ENCODE results near the gene PRC1.

The PRC1 gene

DNA sequence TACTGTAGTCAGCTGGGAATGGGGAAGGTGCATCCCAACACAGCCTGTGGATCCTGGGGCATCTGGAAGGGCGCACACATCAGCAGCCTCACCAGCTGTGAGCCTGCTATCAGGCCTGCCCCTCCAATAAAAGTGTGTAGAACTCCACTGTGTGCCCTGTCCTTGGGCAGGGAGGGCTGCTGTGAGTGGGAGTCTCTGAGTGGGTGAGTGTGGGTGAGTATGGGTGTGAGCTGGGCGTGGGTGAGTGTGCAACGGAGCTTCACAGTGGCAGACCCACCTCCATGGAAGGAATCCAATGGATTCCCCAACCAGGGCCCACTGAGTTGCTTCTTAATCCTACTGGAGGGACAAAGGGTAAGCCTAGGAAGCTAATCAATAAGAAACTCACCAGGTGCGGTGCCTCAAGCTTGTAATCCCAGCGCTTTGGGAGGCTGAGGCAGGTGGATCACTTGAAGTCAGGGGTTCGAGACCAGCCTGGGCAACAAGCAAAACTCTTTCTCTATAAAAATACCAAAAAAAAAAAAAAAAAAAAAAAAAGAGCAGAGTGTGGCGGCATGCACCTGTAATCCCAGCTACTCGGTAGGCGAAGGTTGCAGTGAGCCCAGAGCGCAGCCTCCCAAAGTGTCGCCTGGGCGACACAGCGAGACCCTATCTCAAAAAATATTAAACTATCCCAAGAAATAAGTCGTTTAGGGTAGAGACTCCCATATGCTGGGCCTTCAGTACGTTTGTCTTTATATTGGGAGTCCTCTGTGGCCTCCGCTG, 40.2 kb downstream of the PRC1 start:
- no peak for DNase-seq

DNA sequence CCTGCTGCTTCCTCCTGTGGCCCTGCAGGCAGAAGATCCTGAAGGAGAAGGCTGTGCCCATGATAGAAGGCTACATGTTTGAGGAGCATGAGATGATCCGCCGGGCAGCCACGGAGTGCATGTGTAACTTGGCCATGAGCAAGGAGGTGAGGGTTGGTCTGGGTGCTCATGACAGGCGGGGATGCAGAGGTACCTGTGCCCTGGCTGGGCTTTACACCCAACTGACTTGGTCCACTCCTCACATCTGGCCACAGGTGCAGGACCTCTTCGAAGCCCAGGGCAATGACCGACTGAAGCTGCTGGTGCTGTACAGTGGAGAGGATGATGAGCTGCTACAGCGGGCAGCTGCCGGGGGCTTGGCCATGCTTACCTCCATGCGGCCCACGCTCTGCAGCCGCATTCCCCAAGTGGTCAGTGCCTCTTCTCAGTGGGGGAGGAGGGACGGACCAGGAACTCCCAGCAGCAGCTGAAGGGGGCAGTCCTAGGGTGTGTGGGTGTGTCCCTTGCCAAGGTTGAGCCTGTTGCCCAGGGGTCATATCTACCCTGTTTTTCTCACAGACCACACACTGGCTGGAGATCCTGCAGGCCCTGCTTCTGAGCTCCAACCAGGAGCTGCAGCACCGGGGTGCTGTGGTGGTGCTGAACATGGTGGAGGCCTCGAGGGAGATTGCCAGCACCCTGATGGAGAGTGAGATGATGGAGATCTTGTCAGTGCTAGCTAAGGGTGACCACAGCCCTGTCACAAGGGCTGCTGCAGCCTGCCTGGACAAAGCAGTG, 41.2 kb downstream of the PRC1 start:
- DNase-seq, result no peak

DNA sequence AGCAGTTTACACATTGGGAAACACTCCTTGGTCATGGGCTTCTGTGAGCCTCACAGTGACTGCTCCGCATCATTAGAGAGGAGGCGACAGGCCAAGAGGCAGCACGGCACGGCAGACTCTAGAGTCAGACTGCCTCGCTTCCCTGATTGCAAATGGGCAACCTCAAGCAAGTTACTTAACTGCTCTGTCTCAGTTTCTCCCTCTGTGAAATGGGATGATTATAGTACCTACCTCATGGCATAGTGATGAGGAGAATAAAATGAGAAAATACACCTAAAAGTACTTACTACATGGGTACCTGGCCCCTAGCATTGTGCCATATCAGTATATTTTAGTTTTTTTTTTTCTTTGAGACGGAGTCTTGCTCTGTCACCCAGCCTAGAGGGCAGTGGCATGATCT, 43.7 kb downstream of the PRC1 start:
- no peak for DNase-seq

DNA sequence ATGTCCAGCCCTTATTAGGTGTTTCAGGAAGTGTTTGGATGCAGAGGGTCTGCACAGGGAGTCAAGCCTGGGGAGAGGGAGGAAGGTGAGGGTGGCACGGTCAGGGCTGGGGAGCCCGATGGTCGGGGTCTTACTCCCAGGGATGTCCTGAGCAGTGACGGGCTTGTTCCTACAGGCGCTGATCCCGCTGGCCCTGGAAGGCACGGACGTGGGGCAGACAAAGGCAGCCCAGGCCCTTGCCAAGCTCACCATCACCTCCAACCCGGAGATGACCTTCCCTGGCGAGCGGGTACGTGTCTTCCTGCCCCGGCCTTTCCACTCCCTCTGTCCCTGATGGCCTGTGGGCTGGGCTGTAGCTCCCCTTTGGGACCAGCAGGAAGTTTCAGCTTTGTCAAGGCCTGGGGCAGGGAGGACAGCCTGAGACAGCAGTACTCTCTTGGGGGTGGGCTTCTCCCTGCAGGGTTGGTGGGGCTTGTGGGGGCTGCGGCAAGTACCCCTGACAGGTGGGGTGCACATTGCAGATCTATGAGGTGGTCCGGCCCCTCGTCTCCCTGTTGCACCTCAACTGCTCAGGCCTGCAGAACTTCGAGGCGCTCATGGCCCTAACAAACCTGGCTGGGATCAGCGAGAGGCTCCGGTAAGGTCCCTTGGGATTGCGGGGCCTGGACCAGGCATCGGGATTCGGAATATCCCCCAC, 44.2 kb downstream of the PRC1 start:
- DNase-seq, result no peak

DNA sequence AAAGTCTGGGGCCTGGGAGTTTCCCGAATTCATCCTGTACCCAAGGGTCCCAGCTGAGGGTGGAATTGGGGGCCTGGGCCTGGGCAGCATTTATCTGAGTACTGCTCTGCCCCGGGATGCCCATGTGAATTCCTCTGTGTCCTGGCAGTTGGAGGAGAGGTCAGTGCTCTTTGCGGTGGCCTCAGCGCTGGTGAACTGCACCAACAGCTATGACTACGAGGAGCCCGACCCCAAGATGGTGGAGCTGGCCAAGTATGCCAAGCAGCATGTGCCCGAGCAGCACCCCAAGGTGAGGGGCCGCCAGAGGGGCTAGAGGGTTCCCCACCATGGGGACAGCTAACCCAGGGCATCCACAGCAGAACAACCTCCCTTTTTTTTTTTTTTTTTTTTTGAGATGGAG, 45.8 kb downstream of the PRC1 start:
- DNase-seq, result no peak

DNA sequence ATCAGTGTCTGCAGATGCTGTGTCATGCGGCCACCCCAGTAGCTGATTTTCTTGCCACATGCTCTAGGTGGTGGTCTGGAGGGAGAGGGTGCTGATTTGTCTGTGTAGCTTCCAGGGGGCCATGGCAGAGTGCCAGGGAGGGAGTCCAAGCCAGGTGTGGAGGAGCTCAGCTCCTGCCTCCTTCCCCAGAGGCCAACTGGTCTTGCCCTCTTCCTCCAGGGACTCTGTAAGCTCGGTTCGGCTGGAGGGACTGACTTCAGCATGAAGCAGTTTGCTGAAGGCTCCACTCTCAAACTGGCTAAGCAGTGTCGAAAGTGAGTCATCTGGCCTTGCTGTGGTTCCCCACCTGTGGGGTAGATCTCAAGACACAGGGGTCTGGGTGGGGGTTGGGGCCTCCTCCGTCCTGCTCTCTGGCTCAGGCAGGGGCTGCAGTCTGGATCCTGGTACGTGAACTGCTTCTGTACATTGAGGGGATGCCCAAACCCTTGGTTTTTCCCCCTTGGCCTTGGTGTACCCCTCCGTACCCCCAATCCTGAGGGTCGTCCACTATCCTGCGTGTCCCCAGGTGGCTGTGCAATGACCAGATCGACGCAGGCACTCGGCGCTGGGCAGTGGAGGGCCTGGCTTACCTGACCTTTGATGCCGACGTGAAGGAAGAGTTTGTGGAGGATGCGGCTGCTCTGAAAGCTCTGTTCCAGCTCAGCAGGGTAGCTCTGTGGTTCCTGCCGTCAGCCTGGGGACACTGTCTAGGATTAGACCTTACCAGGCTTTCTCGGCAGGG, 46.6 kb downstream of the PRC1 start:
- DNase-seq, result no peak

DNA sequence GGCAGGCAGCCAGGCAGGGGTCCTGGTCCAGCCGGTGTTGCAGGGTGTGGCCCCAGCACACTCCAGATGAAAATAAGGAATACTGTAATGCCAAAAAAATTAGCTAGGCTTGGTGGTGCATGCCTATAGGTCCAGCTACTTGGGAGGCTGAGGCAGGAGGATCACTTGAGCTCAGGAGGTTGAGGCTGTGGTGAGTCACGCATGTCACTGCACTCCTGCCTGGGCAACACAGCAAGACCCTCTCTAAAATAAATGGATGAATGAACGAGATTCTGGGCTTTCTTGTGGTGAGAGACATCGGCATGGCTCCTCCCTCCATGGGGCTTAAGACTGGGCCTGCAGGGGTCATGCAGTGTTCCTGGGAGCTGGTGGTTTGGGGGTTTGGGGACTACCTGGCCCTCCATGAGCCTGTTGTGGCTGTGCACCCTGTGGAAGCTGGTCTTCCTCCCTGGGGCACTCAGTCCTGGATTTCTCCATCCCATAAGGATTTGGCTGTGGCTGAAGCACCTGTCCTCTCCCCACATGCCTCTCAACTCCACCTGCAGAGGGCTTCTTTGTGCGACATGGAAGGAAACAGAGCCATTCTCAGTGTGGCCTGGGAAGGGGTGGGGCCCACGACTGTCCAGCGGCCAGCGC, 47.3 kb downstream of the PRC1 start:
- DNase-seq, result no peak

DNA sequence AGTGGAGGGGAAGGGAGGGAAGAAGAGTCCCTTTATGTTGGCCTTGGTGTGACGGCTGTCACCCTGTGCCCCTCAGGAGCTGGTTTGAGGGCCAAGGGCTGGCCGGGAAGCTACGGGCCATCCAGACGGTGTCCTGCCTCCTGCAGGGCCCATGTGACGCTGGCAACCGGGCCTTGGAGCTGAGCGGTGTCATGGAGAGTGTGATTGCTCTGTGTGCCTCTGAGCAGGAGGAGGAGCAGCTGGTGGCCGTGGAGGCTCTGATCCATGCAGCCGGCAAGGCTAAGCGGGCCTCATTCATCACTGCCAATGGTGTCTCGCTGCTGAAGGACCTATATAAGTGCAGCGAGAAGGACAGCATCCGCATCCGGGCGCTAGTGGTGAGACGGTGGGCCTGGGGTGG, 47.8 kb downstream of the PRC1 start:
- DNase-seq, result no peak

DNA sequence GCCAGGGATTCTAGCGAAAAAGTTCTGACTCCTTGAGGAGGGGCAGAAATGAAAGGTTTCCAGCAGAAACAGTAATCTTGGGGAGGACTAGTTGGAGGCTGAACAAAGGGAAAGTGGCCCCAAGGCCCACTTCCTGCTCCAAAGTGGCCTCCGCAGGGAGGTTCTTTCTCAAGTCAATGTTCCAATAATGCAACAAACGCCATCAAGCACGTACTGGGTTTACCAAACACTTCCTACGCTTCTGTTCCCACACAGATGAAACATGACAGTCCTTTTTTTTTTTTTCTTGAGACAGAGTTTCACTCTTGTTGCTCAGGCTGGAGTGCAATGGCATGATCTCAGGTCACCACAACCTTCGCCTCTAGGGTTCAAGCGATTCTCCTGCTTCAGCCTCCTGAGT, 49.2 kb downstream of the PRC1 start:
- no peak for DNase-seq

DNA sequence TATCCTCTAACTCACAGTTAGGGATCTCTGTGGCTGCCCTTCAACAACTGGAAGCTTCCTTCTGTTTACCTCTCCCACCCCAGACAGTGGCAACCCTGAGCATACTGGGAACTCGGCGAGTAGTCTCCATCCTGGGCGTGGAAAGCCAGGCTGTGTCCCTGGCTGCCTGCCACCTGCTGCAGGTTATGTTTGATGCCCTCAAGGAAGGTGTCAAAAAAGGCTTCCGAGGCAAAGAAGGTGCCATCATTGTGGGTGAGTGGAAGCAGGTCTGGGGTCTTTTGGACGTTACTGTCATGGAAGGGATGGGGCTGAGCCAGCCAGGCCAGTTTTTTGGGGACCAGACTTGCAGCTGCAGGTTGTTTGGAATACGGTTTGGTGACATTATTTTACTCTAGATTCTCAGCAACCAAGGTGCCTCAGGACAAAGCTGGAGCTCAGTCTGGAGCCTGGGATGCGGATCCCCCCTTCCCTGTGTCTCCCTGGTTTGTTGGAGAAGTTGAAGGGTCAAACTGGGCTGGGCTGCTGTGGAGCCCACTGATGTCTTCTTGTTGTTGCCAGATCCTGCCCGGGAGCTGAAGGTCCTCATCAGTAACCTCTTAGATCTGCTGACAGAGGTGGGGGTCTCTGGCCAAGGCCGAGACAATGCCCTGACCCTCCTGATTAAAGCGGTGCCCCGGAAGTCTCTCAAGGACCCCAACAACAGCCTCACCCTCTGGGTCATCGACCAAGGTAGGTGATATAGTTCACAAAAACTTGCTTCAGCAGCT, 51.8 kb downstream of the PRC1 start:
- DNase-seq, result no peak

DNA sequence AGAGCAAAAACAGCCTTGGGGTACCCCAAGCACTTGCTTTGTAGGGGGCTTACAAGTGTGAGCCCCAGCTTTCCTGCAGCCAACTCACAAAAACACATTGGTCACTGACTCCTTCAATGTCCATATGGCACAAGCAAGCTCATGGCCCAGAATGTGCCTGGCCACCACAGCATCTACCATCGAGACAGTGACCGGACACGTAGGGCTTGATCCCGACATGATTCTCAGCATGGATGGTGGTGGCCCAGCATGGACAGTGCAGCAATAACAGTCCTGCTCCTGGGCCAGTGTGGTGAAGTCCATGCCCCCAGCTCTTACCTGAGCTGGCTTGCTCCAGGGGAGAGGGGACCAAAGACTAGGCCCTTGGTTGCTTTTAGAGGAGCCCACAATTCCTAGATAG, 53.3 kb downstream of the PRC1 start:
- no peak for DNase-seq

DNA sequence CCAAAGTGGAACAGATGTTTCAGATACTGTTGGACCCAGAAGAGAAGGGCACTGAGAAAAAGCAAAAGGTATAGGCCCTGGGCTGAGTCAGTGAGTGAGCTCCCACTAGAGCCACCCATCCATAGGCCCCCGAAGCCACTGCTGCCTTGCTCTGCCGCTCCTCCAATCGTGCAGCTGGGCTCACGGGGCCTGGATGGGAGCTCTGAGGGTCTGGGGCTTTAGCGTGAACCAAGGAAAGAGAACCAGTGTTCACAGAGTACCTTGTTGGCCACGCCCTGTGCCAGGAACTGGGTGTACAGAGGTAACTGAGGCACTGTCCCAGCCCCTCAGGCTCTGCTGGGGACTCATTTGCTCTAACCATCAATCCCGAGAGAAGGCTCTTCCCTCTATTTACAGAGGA, 54.6 kb downstream of the PRC1 start:
- no peak for DNase-seq

DNA sequence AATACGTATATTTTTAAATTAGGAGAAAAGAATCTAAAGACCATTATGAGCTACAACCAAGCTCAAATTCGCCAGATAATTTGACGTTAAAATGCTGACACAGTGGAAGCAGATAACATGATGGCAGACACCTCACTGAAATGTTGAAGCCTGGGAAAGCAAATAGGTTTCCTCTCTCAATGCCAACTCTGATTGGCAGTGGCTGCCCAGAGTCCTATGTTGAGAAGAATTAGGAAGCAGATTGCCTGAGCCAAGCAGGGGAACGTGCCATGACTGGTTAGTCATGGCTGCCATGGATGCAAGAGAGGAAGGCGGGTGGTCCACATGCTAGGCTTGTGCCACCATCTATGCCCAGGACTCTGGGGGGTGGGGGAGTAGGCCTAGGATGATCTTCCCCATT, 56.1 kb downstream of the PRC1 start:
- no peak for DNase-seq

DNA sequence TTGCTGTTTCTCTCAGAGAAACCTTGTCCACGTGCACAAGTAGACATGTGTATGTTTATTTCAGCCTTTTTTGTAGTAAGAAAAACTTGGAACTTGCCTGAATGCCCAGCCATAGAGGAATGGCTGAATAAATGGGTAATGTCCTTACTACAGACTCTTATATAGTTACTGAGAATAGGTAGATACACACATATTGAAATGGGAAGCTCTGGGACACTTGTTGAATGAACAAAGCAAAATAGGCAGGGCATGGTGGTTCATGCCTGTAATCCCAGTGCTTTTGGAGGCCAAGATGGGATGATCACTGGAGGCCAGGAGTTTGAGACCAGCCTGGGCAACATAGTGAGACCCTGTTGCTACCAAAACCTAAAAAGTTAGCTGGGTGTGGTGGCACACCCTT, 57.5 kb downstream of the PRC1 start:
- no peak for DNase-seq

DNA sequence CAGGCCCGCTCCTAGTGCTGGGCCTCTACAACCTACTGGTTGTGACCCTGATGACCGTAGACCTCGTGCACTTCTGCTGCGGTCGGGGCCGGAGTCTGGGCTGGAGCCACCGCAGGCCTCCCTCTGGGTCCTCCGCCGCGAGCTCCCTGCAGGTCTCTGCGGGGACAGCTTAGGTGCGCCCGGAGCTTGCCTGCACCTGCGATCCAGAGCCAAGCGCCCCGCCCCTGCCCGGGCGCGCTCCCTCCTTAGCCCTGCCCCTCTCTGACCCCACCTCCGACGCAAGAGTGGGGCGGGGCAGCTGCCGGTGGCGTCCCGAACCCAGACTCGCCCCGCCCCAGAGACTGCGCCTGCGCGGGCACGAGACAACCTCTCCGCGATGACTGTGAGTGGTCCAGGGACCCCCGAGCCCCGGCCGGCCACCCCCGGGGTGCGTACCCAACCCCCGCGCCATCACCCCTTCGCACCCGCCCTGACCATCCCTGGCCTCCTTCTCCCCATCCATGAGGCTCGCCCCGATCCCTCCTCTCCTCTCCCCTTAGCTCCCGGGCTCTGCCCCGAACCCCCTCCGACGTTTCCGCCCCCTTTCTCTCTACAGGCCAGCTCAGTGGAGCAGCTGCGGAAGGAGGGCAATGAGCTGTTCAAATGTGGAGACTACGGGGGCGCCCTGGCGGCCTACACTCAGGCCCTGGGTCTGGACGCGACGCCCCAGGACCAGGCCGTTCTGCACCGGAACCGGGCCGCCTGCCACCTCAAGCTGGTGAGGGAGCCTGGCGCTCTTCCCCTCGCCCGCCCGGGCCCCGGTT, 59.2 kb downstream of the PRC1 start, which contains the start of gene UNC45A:
UNC45A (plus strand) TSS at position 337 of the 803 bp plus-strand sequence; CDS start at position 377, 40 bp downstream.
- peak; percentile 97 to 98 for DNase-seq

DNA sequence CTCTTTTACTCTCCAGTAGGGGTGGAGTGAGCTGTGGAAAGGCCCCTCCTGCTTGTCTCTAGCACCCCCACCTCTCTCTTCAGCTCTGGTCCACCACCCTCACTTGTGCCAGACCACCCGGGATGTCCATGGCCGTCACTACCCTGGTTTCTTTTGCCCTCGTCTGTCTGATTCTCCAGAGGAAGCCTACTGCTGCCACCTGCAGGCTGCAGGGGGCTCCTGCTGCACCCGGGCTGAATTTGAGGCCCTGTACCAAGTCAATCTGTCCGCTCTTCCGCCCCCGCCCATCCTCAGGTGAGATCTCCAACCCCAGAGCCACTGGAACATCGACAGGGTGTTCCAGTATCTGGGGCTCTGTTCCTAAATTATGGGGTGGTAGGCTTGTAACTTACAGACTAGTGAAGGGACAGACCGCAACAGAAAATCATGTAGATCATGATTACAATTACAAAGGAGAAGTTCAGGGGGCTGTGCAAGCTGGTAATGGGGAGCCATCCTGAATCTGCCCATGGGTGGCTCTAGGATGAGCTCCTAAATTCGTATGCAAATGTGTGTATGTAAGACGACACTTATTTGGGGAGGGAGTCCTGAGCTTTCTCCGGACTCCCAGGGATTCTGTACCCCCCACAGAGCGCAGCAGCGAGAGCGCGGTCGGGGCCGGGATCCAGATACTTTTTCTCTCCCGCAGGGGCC, 59.9 kb downstream of the PRC1 start:
- peak; percentile 93 to 94 for DNase-seq

DNA sequence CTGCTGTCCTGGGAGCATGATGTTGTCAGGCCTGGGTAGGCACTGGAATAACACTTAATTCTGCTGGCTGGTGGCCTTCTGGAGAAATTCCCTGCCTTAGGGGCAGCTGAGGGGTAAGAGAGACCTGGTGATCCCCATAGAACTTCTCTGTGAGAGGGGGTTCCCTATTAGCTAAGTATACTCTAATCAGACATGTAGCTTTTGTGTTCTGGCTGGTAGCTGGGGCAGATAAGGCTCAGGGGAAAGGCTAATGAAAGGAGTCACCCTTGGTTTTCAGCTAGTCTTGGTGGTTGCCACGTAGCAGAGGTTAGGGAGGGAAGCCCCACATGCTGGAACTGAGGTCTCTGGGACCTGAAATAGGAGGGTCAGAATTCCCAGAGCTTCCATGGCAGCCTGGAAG, 61.0 kb downstream of the PRC1 start:
- DNase-seq, result no peak

DNA sequence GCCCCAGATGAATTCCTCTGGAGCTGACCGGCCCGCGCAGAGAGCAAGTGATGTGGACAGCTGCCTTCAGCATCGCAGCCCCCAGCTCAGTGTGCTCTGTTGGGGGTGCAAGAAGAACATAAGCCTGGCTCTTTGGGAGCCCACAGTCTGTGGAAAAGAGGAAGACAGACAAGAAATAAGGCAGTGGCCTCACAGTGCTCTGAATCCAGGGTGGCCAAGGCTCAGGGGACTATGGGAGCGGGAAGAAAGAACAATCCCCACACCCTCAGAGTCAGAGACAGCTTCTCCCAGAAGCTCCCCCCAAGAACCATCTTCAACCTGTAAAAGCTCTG, 61.7 kb downstream of the PRC1 start:
- no peak for DNase-seq

DNA sequence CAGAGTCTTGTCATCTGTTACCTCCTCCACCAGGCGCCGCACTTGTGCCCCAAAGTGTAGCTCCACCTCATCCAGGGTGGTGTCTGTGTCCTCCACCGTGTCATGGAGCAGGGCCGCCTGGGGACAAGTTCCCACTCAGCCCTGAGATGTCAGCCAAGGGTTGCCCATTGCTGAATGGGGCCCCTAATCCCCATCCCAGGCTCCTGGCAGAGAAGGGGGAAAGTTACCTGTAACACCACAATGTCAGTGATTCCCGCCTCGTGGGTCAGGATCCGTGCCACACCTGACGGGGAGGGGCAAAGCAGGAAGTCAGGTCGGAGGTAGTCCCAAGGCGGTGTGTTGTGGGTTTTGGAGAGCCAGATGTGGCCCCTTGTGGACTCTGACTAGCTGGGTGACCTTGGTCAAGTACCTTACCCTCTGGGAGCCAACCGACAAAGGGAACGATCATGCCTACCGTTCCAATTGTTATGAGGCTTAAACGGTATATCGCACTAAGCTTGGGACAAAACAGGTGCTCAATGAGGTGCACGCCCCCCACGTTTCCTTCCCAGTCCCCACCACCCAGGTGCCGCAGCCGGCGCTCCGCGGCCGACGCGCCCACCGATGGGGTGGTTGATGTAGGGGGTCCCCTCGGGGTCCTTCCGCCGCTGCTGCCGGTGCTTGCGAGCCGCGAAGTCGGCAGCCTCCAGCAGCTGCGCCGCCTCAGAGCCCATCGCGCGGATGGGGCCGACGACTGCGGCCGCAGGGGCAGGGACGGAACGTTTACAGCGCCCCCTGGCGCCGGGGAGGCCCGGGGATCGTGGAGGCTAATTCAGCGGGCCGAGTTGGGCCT, 62.3 kb downstream of the PRC1 start, which contains the start of gene HDDC3:
HDDC3 (minus strand) TSS at position 722 of the 832 bp plus-strand sequence; CDS start at position 713, 9 bp downstream.
- DNase-seq, result peak; percentile 96

DNA sequence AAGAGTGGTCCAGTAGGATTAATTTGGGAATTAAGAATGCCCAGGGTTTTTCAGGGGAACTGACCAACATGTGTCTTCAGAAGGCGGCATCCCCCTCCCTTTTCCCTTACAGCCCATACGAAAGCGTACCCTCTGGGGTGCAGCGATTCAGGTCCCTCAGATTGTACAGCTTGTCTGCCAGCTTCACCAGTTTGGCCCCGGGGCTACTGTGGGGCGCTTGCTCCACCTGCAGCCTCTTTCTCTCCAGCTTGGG, 62.8 kb downstream of the PRC1 start:
- no peak for DNase-seq

All from activated CD4-positive, alpha-beta T cell treated with anti-CD3 and anti-CD28 coated beads, Interleukin-2, amount 50 U/mL, for 48 hours (primary cell).